Melanocyte of skin (primary cell): ENCODE results near the gene FANCI. TPM values are rescaled to one million over a fixed set of nuclear protein-coding genes. Genes with fewer than 3 reads are reported as not detected.

Source experiments
- small RNA-seq, 2 donors: library from RNA; depleted of rRNA; stranded (forward); fragments of <200 nt; gene quantifications; one replicate each; pipeline ENCODE3, GENCODE V24; 2012
- total RNA-seq, 2 donors: library from RNA; depleted of rRNA; stranded (reverse); fragments of >200 nt; gene quantifications; 2 replicates each; pipeline ENCODE4 v1.2.3, GENCODE V29; 2012

FANCI gene
- 10 to 100 TPM; 37.5 to 73.9 TPM for total RNA-seq

GRCh38 chr15:89243691-89244573 lies at the start of gene FANCI:
FANCI (plus strand) TSS chr15:89243979; CDS start chr15:89247648, 3,669 bp downstream.

GRCh38 chr15:89221543-89221942 lies 22.2 kb upstream of the FANCI start, which contains the start of gene RLBP1:
RLBP1 (minus strand) TSS chr15:89221579; CDS start chr15:89218975, 2,604 bp downstream.

GRCh38 chr15:89334510-89335297 lies 90.9 kb downstream of the FANCI start, which contains the start of gene POLG:
POLG (minus strand) TSS chr15:89334824; CDS start chr15:89333754, 1,070 bp downstream.

Small RNA genes within 50 kb of the gene (small RNA-seq; reads per million reads assigned to genes)
- gene MIR6766: 0 reads per million in 2 donors

Other genes with a start within 250 kb of the FANCI start
- gene ABHD2, start 155.5 kb upstream of the FANCI start, total RNA-seq: 10 to 100 TPM; 47.1 to 79.9 TPM
- gene RLBP1, start 22.4 kb upstream of the FANCI start, total RNA-seq: under 1 TPM in 1 of 2 donors, not detected in 1; under 0.01 TPM
- 10 to 100 TPM; 61.3 to 76.6 TPM for gene POLG, start 90.8 kb downstream of the FANCI start, total RNA-seq